ENCODE measurements around the gene NNT. TPM values are rescaled to one million over a fixed set of nuclear protein-coding genes. Genes with fewer than 3 reads are reported as not detected.

Gene NNT
- total and polyA plus RNA-seq, 2 donors from 2014 or later, result 56.4 to 101 TPM

DNA sequence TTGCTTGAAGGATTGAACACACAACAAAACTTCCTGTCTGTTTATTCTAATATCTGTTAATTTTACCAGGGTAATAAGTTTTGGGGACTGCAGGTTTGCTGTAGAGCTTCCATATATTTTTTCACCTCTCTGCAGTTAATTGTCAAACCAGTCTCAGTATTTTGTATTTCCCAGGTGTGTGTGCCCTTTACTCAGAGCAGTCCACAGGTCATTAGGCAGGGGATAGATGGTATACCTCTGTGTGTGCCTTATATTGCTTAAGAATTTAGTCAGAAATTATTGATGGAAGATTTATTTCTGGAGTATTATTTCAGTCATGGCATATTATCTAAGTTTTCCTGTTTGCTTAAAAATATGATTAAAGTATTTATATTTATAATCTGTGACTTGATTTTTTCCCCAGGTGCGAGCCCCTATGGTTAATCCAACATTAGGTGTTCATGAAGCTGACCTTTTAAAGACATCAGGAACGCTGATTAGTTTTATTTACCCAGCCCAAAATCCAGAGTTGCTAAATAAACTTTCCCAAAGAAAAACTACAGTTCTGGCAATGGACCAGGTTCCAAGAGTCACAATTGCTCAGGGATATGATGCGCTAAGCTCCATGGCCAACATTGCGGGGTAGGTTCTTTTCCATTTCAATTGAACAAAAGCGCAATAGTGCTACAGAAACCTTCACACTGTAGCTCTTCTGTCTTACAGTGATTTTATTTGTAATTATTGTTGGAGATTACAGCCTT lies 12.6 kb downstream of the NNT start:
- H3K36me3 ChIP-seq (ENCODE audit: control insufficient read depth in 2 of 3, insufficient read depth in 3 of 3, low read length in 3 of 3), result peaks cover 0 to 17% (median 12%) of the 10 kb centered on the region in 3 donors

DNA sequence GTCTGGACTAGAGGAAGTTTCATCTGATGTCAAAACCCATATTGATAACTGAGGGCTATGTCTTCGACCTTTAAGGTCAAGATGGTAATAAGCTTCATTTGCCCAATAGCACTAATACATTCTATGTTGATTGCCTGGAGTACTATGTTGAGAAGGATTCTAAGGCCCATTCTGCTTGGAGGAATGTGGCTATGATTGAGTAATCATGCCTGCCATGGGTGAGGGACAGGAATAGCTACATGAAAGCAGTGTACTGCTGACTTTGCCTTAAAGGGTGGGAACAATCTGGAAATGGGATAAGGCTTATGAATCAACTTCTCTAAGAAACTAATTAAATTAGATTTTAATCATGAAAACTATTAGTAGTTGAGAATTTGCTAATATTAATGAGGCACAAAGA lies 13.6 kb downstream of the NNT start:
- FAIRE-seq, result no peak
- no peak overlapping the region for H3K9ac ChIP-seq (ENCODE audit: low read length in 3 of 3)
- TF ChIP-seq, protein P1, sequence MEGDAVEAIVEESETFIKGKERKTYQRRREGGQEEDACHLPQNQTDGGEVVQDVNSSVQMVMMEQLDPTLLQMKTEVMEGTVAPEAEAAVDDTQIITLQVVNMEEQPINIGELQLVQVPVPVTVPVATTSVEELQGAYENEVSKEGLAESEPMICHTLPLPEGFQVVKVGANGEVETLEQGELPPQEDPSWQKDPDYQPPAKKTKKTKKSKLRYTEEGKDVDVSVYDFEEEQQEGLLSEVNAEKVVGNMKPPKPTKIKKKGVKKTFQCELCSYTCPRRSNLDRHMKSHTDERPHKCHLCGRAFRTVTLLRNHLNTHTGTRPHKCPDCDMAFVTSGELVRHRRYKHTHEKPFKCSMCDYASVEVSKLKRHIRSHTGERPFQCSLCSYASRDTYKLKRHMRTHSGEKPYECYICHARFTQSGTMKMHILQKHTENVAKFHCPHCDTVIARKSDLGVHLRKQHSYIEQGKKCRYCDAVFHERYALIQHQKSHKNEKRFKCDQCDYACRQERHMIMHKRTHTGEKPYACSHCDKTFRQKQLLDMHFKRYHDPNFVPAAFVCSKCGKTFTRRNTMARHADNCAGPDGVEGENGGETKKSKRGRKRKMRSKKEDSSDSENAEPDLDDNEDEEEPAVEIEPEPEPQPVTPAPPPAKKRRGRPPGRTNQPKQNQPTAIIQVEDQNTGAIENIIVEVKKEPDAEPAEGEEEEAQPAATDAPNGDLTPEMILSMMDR (IDR thresholded peaks at IDR 0.05; ENCODE audit: borderline replicate concordance, extremely low read depth, insufficient read depth), result no peak
- no peaks in the 10 kb centered on the region for H3K27me3 ChIP-seq (ENCODE audit: control insufficient read depth, insufficient read depth, low read length)
- intact Hi-C loops (cut with DNase I), result no loop called here
- H3K4me3 ChIP-seq (ENCODE audit: low read length in 3 of 3), result no peak overlapping the region
- H3K27ac ChIP-seq (ENCODE audit: low read depth in 2 of 2, low read length in 2 of 2), result no peak overlapping the region
- H3K4me1 ChIP-seq (ENCODE audit: control insufficient read depth in 2 of 3, insufficient read depth in 2 of 3, low read depth in 1 of 3, low read length in 3 of 3), result no peaks in the 10 kb centered on the region
- H3K9me3 ChIP-seq (ENCODE audit: control insufficient read depth in 2 of 3, insufficient read depth in 1 of 3, low read length in 3 of 3), result no peaks in the 10 kb centered on the region
- peaks cover 0 to 17% (median 9%) of the 10 kb centered on the region in 3 donors for H3K36me3 ChIP-seq (ENCODE audit: control insufficient read depth in 2 of 3, insufficient read depth in 3 of 3, low read length in 3 of 3)
- peak in 1 of 5 donors; percentile 24 for DNase-seq

More for the DNA sequence above, 12.6 kb downstream of the NNT start:
- intact Hi-C loops (cut with DNase I), result no loop called here
- TF ChIP-seq, protein P1 (IDR thresholded peaks at IDR 0.05; ENCODE audit: borderline replicate concordance, extremely low read depth, insufficient read depth), result no peak
- Histone ChIP-seq H3K9me3 (ENCODE audit: control insufficient read depth in 2 of 3, insufficient read depth in 1 of 3, low read length in 3 of 3) (no peaks in the 10 kb centered on the region), H3K4me1 (ENCODE audit: control insufficient read depth in 2 of 3, insufficient read depth in 2 of 3, low read depth in 1 of 3, low read length in 3 of 3) (no peaks in the 10 kb centered on the region), H3K4me3 (ENCODE audit: low read length in 3 of 3) (no peak overlapping the region), H3K27ac (ENCODE audit: low read depth in 2 of 2, low read length in 2 of 2) (no peak overlapping the region), H3K9ac (ENCODE audit: low read length in 3 of 3) (no peak overlapping the region), H3K27me3 (ENCODE audit: control insufficient read depth, insufficient read depth, low read length) (no peaks in the 10 kb centered on the region)
- no peak for DNase-seq
- no peak for FAIRE-seq

DNA sequence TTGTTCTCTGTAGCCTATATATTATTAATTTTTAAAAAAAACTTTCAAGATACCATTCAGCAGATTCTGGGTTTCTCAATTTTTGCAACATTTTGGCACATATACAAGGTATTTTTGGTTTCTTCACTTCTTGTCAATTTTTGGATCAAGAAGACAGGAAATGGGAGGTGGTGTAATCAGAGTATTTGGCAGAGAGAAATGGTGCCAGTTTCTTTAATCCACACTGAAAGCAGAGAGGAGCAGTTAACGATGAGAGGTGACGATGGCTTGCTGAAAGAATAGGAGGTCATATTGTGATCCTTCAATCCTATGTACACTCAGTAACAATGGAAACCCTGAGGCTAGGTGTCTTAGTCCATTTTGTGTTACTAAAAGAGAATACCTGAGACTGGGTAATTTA lies 16.4 kb downstream of the NNT start:
- TF ChIP-seq, protein P1 (IDR thresholded peaks at IDR 0.05; ENCODE audit: borderline replicate concordance, extremely low read depth, insufficient read depth), result no peak
- Histone ChIP-seq H3K9ac (ENCODE audit: low read length in 3 of 3) (no peak overlapping the region), H3K27me3 (ENCODE audit: control insufficient read depth, insufficient read depth, low read length) (no peaks in the 10 kb centered on the region), H3K4me3 (ENCODE audit: low read length in 3 of 3) (no peak overlapping the region), H3K9me3 (ENCODE audit: control insufficient read depth in 2 of 3, insufficient read depth in 1 of 3, low read length in 3 of 3) (no peaks in the 10 kb centered on the region), H3K27ac (ENCODE audit: low read depth in 2 of 2, low read length in 2 of 2) (no peak overlapping the region), H3K4me1 (ENCODE audit: control insufficient read depth in 2 of 3, insufficient read depth in 2 of 3, low read depth in 1 of 3, low read length in 3 of 3) (peaks cover 0 to 3% (median 0%) of the 10 kb centered on the region in 3 donors), H3K36me3 (ENCODE audit: control insufficient read depth in 2 of 3, insufficient read depth in 3 of 3, low read length in 3 of 3) (peaks cover 0 to 6% (median 2%) of the 10 kb centered on the region in 3 donors)
- DNase-seq (no peak), FAIRE-seq (no peak)
- intact Hi-C loops (cut with DNase I), result no loop called here

Data from kidney (tissue), 14 donors.